Panc1 (cell line): Measurements from ENCODE around the gene VAMP2. TPM values are rescaled to one million over a fixed set of nuclear protein-coding genes. Genes with fewer than 3 reads are reported as not detected.

Experiments used
- ATAC-seq: fragments of 200-7000 bp; cut with Tn5 transposase; 2 replicates; pipeline ENCODE4 v1.9.1; 2020; ENCODE audit warnings: mild to moderate bottlenecking, moderate library complexity
- BruUV-seq: library from RNA; stranded (reverse); fragments of 400-500 nt; replicated peaks from 2 replicates; lab custom pipeline; 2021; lab: Mats Ljungman, UMichigan
- CTCF ChIA-PET: fragments of 300-600 bp; sonication (Branson Sonifier 250); formaldehyde crosslinking; loops from one replicate; lab custom pipeline; 2022; ENCODE audit warnings: antibody characterized with exemption; lab: Charles Lee
- POLR2A ChIA-PET: fragments of 300-600 bp; sonication (Branson Sonifier 250); formaldehyde crosslinking; loops from one replicate; lab custom pipeline; 2022; ENCODE audit warnings: antibody characterized with exemption; lab: Charles Lee
- DNase-seq: peaks from one replicate; pipeline ENCODE4 v3.0.0-alpha.2; 2010; ENCODE audit warnings: low read depth, low spot score
- H3K27ac ChIP-seq: 2 replicates; pipeline ENCODE4 v1.5.1; 2011; ENCODE audit warnings: mild to moderate bottlenecking, low read length, inconsistent platforms
- H3K27me3 ChIP-seq: fragments of 200-500 bp; sonication (Bioruptor generic); 2 replicates; pipeline ENCODE4 v1.6.0; 2014; ENCODE audit warnings: low read length, inconsistent platforms; ENCODE audit not compliant: control insufficient read depth, insufficient read depth
- H3K36me3 ChIP-seq: fragments of 200-500 bp; sonication (Bioruptor generic); 2 replicates; pipeline ENCODE4 v1.5.1; 2014; ENCODE audit warnings: inconsistent platforms, mild to moderate bottlenecking, low read length, moderate library complexity; ENCODE audit not compliant: control insufficient read depth, insufficient read depth
- H3K4me1 ChIP-seq: 2 replicates; pipeline ENCODE4 v1.5.1; 2011; ENCODE audit warnings: inconsistent platforms, mild to moderate bottlenecking, low read length, moderate library complexity; ENCODE audit not compliant: control insufficient read depth, insufficient read depth
- H3K4me3 ChIP-seq, 2 experiments: 2 replicates each; pipeline ENCODE4 v1.5.1; 2011 to 2012; ENCODE audit warnings: low read depth in 2 of 2, low read length in 2 of 2, mild to moderate bottlenecking in 2 of 2, inconsistent platforms in 1 of 2, moderate library complexity in 1 of 2
- H3K9me3 ChIP-seq: fragments of 200-500 bp; sonication (Bioruptor generic); 2 replicates; pipeline ENCODE4 v1.5.1; 2014; ENCODE audit warnings: low read depth, mild to moderate bottlenecking, inconsistent platforms, low read length, moderate library complexity; ENCODE audit not compliant: control insufficient read depth, insufficient read depth
- CTCF ChIP-seq: fragments of 450-650 bp; IDR thresholded peaks from 2 replicates; pipeline ENCODE4 v1.5.1; 2017; ENCODE audit warnings: mild to moderate bottlenecking
- POLR2AphosphoS5 ChIP-seq: IDR thresholded peaks from 2 replicates; pipeline ENCODE4 v1.6.1; 2012; ENCODE audit warnings: mild to moderate bottlenecking, low read depth, low read length, moderate library complexity
- REST ChIP-seq, 2 experiments: IDR thresholded peaks; 2 replicates each; pipeline ENCODE4 v1.6.1; 2011 to 2012; ENCODE audit warnings: low read depth in 2 of 2, control low read depth in 1 of 2, low read length in 1 of 2, mild to moderate bottlenecking in 1 of 2, moderate library complexity in 1 of 2; ENCODE audit not compliant: insufficient read depth in 1 of 2
- SIN3A ChIP-seq: IDR thresholded peaks from 2 replicates; pipeline ENCODE4 v1.6.1; 2012; ENCODE audit warnings: low read depth, mild to moderate bottlenecking, low read length, moderate library complexity, borderline replicate concordance; ENCODE audit not compliant: insufficient read depth
- TCF7L2 ChIP-seq: IDR thresholded peaks from 2 replicates; pipeline ENCODE4 v1.6.1; 2011; ENCODE audit warnings: mild to moderate bottlenecking, low read depth, low read length, inconsistent platforms
- in situ Hi-C: cut with HindIII; loops from 2 replicates; pipeline ENCODE4 v1.10.0; 2016; ENCODE audit warnings: low sequenced_read_pairs, low pct_unique_long_range_greater_than_20kb
- intact Hi-C: fragments of 100-400 bp; cut with micrococcal nuclease; formaldehyde crosslinking; loops from one replicate; pipeline ENCODE4 v1.10.0; 2022; ENCODE audit not compliant: unreplicated experiment
- total RNA-seq: library from RNA; stranded (reverse); gene quantifications from one replicate; pipeline ENCODE4 v1.2.1, GENCODE V29; 2021; ENCODE audit not compliant: unreplicated experiment

VAMP2 gene
- total RNA-seq, 1 experiment from 2014 or later = 28.6 TPM

GRCh38 chr17:8186446-8186786 is 23.7 kb upstream of the VAMP2 start:
- ChIA-PET CTCF (no interaction called here), POLR2A (no interaction called here)
- peaks cover 10% of the 10 kb centered on the region for H3K4me1 ChIP-seq
- peak; percentile 48; the same call in 1 of the 2 replicates for TF ChIP-seq SIN3A
- TF ChIP-seq REST (IDR thresholded peaks at IDR 0.05; ENCODE audit: insufficient read depth in 1 of 2, low read depth in 2 of 2, low read length in 1 of 2) = no peak
- no TSS peak for BruUV-seq
- no peaks in the 10 kb centered on the region for H3K27me3 ChIP-seq
- peak overlapping the region; percentile 71 to 94 for H3K4me3 ChIP-seq
- H3K36me3 ChIP-seq = no peaks in the 10 kb centered on the region
- DNase-seq (no peak), ATAC-seq (peak; percentile 0)
- H3K9me3 ChIP-seq = no peaks in the 10 kb centered on the region
- intact Hi-C loops (no loop called here), in situ Hi-C loops (no loop called here)
- peak overlapping the region; percentile 85 for H3K27ac ChIP-seq

- CTCF ChIA-PET = no interaction called here
- Histone ChIP-seq H3K9me3 (no peaks in the 10 kb centered on the region), H3K27ac (peak overlapping the region; percentile 85), H3K36me3 (no peaks in the 10 kb centered on the region), H3K4me3 (peak overlapping the region; percentile 71 to 94), H3K4me1 (peaks cover 10% of the 10 kb centered on the region), H3K27me3 (no peaks in the 10 kb centered on the region)
- ATAC-seq (peak; percentile 27), DNase-seq (no peak)
- TF ChIP-seq CTCF (no peak), TCF7L2 (no peak), REST (IDR thresholded peaks at IDR 0.05; ENCODE audit: insufficient read depth in 1 of 2, low read depth in 2 of 2, low read length in 1 of 2) (peak in 1 of 2 experiments; percentile 65; a peak in 2 of 4 replicates), SIN3A (no peak), POLR2AphosphoS5 (no peak; the same call in 1 of the 2 replicates)
- no TSS peak for BruUV-seq
- in situ Hi-C loops = no loop called here
- intact Hi-C loops = no loop called here
- POLR2A ChIA-PET = no interaction called here
These were observed 23.1 kb upstream of the VAMP2 start for GRCh38 chr17:8185582-8186445.
